Measurements from ENCODE around the gene CBR1.

- TF ChIP-seq CTCF (IDR thresholded peaks at IDR 0.05) (peak; percentile 82 to 85 (median 83)), POLR2A (IDR thresholded peaks at IDR 0.05) (no peak), EP300 (IDR thresholded peaks at IDR 0.05) (no peak)
Observed at GRCh38 chr21:36028127-36029069, 41.4 kb upstream of the CBR1 start.
